ENCODE measurements around the gene TMED1. TPM values are rescaled to one million over a fixed set of nuclear protein-coding genes. Genes with fewer than 3 reads are reported as not detected.
"Not testable (repeated sequence)": the region's sequence is repeated elsewhere in the genome, so short reads cannot be mapped to it uniquely, and the experiment has no call there.

TMED1 gene
- total RNA-seq, 1 experiment from 2014 or later = 32.3 TPM

GRCh38 chr19:10858204-10858828, 22.3 kb upstream of the TMED1 start:
- Histone ChIP-seq H4K8ac (replicated peaks; ENCODE audit: insufficient read length, low read depth, low read length) (no peak overlapping the region), H3K18ac (ENCODE audit: insufficient read length, low read depth, low read length) (no peak overlapping the region), H3K23ac (ENCODE audit: insufficient read length, low read depth, low read length) (no peak overlapping the region), H4K20me1 (ENCODE audit: control insufficient read depth, insufficient read depth, insufficient read length) (no peaks in the 10 kb centered on the region), H3K27me3 (ENCODE audit: insufficient read depth, low read length) (no peaks in the 10 kb centered on the region), H2BK120ac (ENCODE audit: low read depth, low read length, poor library complexity, severe bottlenecking) (no peak overlapping the region), H3K14ac (ENCODE audit: insufficient read depth, low read length) (no peak overlapping the region), H2AK5ac (ENCODE audit: insufficient read length, low read length) (no peak overlapping the region), H4K91ac (ENCODE audit: insufficient read length, low read depth, low read length) (no peak overlapping the region), H2BK20ac (ENCODE audit: low read depth, low read length, poor library complexity, severe bottlenecking) (no peak overlapping the region), H2AFZ (ENCODE audit: low read length) (no peak overlapping the region), H3T11ph (ENCODE audit: low read length) (no peak overlapping the region), H3K9ac (ENCODE audit: extremely low read depth, insufficient read length, low read length) (no peak overlapping the region), H3K4me2 (ENCODE audit: insufficient read depth, insufficient read length, low read length) (no peak overlapping the region), H3K23me2 (ENCODE audit: insufficient read length, low read depth, low read length, poor library complexity, severe bottlenecking) (no peaks in the 10 kb centered on the region), H4K5ac (ENCODE audit: insufficient read length, low read depth, low read length) (no peak overlapping the region), H3K27ac (ENCODE audit: insufficient read length, low read depth, low read length) (no peak overlapping the region), H2BK12ac (ENCODE audit: insufficient read length, low read depth, low read length) (no peak overlapping the region), H3K79me2 (ENCODE audit: insufficient read depth, low read length) (no peaks in the 10 kb centered on the region), H3K56ac (ENCODE audit: insufficient read length, low read depth, low read length) (no peak overlapping the region), H3K4ac (ENCODE audit: low read depth, low read length) (no peak overlapping the region), H3K4me1 (ENCODE audit: insufficient read depth, low read length) (no peaks in the 10 kb centered on the region), H3K79me1 (ENCODE audit: insufficient read depth, low read depth, low read length, poor library complexity, severe bottlenecking) (no peaks in the 10 kb centered on the region), H3K9me3 (ENCODE audit: control insufficient read depth, low read depth, low read length) (no peaks in the 10 kb centered on the region), H2BK5ac (ENCODE audit: insufficient read length, low read length) (no peak overlapping the region), H2BK15ac (ENCODE audit: low read depth, low read length) (no peak overlapping the region)
- Mint-ChIP-seq H3K4me3 (no peak overlapping the region), H3K4me1 (peaks cover 0 to 14% of the 10 kb centered on the region in 2 experiments; a peak in 2 of 4 replicates), H3K27ac (no peak overlapping the region), H3K36me3 (ENCODE audit: insufficient read depth in 1 of 3, low read depth in 3 of 3) (no peaks in the 10 kb centered on the region), H3K27me3 (ENCODE audit: low read depth) (peaks cover 3% of the 10 kb centered on the region; the same call in 1 of the 2 replicates), H3K9me3 (no peaks in the 10 kb centered on the region)
- no CpG with 5 or more reads among the region's 4 CpGs for WGBS (ENCODE audit: extremely low coverage, insufficient read length, low lambda C conversion rate)
- TF ChIP-seq CTCF (conservative IDR thresholded peaks at IDR 0.05) = peak; percentile 97
- DNase-seq = no peak

GRCh38 chr19:10856899-10857298, 20.9 kb upstream of the TMED1 start:
- not testable (repeated sequence) for H2AFZ ChIP-seq (ENCODE audit: low read length); H3K14ac ChIP-seq (ENCODE audit: insufficient read depth, low read length); H2BK12ac ChIP-seq (ENCODE audit: insufficient read length, low read depth, low read length); H3K4me1 Mint-ChIP-seq; H3K4me1 ChIP-seq (ENCODE audit: insufficient read depth, low read length); H3K23me2 ChIP-seq (ENCODE audit: insufficient read length, low read depth, low read length, poor library complexity, severe bottlenecking); H3K9me3 Mint-ChIP-seq; H4K8ac ChIP-seq (replicated peaks; ENCODE audit: insufficient read length, low read depth, low read length); DNase-seq; H3T11ph ChIP-seq (ENCODE audit: low read length); H3K23ac ChIP-seq (ENCODE audit: insufficient read length, low read depth, low read length); H3K56ac ChIP-seq (ENCODE audit: insufficient read length, low read depth, low read length); H3K4me3 Mint-ChIP-seq; H4K20me1 ChIP-seq (ENCODE audit: control insufficient read depth, insufficient read depth, insufficient read length); H3K27ac Mint-ChIP-seq; H4K5ac ChIP-seq (ENCODE audit: insufficient read length, low read depth, low read length); H3K18ac ChIP-seq (ENCODE audit: insufficient read length, low read depth, low read length); H3K36me3 Mint-ChIP-seq (ENCODE audit: insufficient read depth in 1 of 3, low read depth in 3 of 3); H3K9me3 ChIP-seq (ENCODE audit: control insufficient read depth, low read depth, low read length); H3K79me2 ChIP-seq (ENCODE audit: insufficient read depth, low read length); H2BK120ac ChIP-seq (ENCODE audit: low read depth, low read length, poor library complexity, severe bottlenecking); H3K9ac ChIP-seq (ENCODE audit: extremely low read depth, insufficient read length, low read length); H2BK5ac ChIP-seq (ENCODE audit: insufficient read length, low read length); H3K4ac ChIP-seq (ENCODE audit: low read depth, low read length); H2BK15ac ChIP-seq (ENCODE audit: low read depth, low read length); H3K4me2 ChIP-seq (ENCODE audit: insufficient read depth, insufficient read length, low read length); H4K91ac ChIP-seq (ENCODE audit: insufficient read length, low read depth, low read length); H3K27me3 ChIP-seq (ENCODE audit: insufficient read depth, low read length); H2BK20ac ChIP-seq (ENCODE audit: low read depth, low read length, poor library complexity, severe bottlenecking); H3K79me1 ChIP-seq (ENCODE audit: insufficient read depth, low read depth, low read length, poor library complexity, severe bottlenecking); H3K27ac ChIP-seq (ENCODE audit: insufficient read length, low read depth, low read length); H3K27me3 Mint-ChIP-seq (ENCODE audit: low read depth); H2AK5ac ChIP-seq (ENCODE audit: insufficient read length, low read length)
- no CpG with 5 or more reads among the region's 1 CpG for WGBS (ENCODE audit: extremely low coverage, insufficient read length, low lambda C conversion rate)

Measured in H9 (cell line).